Inflammatory macrophage treated with lipopolysaccharide for 1 hour (primary cell): ENCODE measurements around the gene MYO5B.

Experiments
- DNase-seq, 2 donors: peaks; one replicate each; pipeline ENCODE4 v3.0.0-alpha.2; 2020 to 2022

The MYO5B gene

GRCh38 chr18:50006470-50007046 lies 188.4 kb downstream of the MYO5B start:
- no peak for DNase-seq

GRCh38 chr18:50004013-50004412 lies 190.9 kb downstream of the MYO5B start:
- no peak for DNase-seq

- DNase-seq, result no peak
These were observed 192.2 kb downstream of the MYO5B start for GRCh38 chr18:50002781-50003180.

DNA sequence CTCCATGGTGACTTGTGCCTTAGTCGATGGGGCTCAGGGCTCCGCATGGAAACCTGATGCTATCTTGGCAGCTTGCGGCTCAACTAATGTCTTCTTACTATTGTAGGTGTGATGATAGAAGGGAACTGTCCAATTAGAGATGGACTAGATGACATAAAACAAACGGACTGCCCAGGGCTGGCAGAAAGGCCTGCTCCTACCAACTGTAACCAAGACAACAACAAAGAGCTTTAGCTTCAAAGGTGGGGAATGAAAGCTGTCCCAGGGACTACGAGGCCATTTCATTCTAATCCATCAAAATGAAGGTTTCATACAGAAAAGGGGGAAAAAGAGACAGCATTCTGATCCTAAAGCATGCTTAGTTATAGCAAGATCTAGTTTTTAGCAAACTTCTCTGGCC lies 194.7 kb downstream of the MYO5B start:
- DNase-seq, result no peak

DNA sequence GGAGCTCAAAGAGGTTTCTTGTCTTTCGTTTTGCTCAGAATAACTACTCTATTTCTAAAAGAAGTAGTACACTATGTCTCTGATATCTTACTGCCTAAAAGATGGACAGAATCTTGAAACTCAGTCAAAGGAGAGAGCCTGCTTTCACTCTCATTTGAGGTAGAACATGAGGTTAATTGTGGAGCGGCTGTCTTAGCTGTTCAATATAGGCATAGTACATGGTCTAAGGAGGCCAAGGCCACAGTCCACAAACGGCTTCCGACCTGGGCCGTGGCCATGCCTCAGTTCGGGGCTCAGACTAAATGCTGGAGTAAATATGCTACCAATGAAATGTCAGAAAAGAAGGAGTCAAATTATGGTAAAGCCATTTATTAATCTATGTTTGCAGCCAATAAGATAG lies 195.8 kb downstream of the MYO5B start:
- DNase-seq, result no peak

GRCh38 chr18:49997558-49997957 lies 197.4 kb downstream of the MYO5B start:
- no peak for DNase-seq

GRCh38 chr18:49994410-49994809 lies 200.5 kb downstream of the MYO5B start:
- no peak for DNase-seq

DNA sequence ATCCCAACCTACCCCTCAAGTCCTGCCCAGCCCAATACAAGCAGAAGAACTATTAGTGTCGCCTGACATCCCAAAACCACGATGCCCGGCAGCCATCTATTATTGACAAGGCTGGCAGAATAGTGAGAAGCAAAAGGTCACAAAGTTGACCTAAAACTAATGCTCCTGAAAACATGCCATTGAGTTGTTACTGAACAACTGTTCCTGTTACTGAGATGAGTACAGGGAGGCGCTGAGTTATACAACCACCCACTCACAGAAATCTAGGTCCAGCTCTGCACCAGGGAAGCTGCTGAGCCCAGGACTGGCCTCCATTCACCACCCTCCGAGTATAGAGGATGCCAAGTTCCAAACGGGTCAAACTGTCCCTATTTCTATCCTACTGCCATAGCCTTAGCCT lies 201.6 kb downstream of the MYO5B start:
- no peak for DNase-seq

DNA sequence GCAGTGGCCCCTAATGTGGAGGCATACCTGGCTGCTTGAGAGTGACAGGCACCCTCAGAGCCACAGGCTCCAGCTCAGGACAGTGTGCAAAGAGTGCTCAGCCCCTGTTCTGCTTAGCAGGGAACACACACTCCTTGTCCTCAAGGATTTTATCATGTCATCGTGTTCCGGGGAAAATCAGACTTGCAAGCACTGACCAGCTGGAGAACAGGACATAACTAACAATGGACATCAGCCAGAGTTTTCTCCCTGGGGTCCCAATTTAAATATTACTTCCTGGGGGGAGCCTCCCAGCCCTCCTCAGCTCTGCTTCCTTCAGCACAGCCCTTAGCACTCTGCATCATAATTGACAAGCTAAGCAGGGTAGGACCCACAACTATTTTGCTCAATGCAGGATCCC lies 206.2 kb downstream of the MYO5B start:
- no peak for DNase-seq

DNA sequence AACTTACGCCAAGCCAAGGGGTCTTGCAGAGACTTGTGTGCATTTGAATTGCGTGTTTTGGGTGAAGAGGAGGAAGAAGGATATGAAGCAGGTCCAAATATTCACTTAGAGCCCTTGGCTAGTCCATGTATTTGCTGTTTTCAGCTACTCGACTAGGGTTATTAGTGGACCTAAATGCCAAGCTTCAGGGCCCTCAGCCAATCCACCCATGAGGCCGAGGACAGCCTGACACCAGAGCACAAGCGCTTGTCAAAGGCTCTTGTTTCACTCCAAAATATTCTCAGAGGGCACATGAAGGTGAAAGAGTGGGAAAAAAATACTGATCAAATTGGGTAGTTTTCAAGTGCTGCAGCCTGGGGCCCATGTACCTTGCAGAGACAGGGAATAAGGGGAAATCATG lies 206.8 kb downstream of the MYO5B start:
- DNase-seq, result no peak

GRCh38 chr18:49985236-49985635 lies 209.7 kb downstream of the MYO5B start:
- no peak for DNase-seq

- no peak for DNase-seq
These were observed 214.1 kb downstream of the MYO5B start for GRCh38 chr18:49980896-49981295.

GRCh38 chr18:49976795-49977560 lies 218.0 kb downstream of the MYO5B start:
- no peak for DNase-seq

DNA sequence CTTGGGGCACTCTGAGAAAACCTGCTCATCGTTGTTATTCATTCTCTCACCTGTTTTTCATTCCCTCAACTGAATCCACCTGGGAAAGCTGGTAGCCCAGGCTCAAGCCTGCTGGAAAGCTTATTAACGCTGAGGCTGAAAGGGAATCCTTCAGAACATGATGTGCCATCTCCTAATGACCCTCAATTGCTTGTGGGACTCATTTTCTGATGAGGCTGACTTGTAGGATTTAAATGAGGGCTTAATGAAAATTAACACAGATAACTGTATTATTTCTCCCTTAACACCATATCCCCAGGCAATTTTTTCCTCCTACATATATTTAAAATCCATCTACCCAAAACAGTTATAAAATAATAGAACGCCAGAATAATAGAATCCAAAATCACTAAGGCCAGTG lies 218.9 kb downstream of the MYO5B start:
- DNase-seq, result no peak

- no peak for DNase-seq
These were observed 220.9 kb downstream of the MYO5B start for GRCh38 chr18:49974079-49974478.

- no peak for DNase-seq
These were observed 221.4 kb downstream of the MYO5B start for GRCh38 chr18:49973592-49973991.

GRCh38 chr18:49972535-49972934 lies 222.4 kb downstream of the MYO5B start:
- DNase-seq, result no peak

DNA sequence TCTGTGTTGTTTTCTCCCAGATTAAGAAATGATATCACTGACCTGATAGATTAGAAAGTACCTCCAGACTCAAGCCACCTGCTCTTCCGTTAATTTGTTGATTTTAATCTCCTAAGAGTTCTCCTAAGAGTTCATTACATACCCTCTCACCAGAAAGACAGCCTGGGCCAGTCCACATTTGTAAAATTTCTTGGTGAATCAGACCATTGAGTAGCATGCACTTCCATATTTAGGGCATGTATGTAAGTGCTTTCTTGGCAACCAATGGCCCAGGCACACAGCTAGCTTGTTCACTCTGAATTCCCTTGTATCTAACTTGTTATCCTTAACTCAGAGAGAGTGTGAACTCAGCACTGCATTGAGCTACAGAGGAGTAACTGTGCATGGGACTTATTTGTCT lies 223.5 kb downstream of the MYO5B start:
- DNase-seq, result no peak

DNA sequence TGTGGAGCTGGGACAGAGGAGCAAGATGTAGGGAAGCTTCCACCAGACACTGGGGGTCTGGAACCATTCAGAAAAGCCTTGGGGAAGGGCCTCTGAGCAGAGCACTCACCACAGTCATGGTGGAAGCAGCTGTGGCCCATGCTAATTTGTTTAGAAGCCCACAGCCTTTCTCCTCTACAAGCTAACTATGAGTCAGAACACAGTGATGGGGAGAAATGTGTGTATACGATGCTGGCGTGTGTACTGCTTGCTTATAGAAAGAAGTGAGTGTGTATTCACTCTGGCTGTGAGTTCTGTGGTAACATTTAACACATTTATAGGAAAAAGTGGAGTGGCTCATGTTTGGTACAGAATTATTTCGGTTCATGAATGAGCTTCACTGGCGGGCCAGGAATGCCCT lies 224.6 kb downstream of the MYO5B start:
- no peak for DNase-seq

- DNase-seq, result no peak
These were observed 226.2 kb downstream of the MYO5B start for GRCh38 chr18:49968644-49969309.

- no peak for DNase-seq
These were observed 227.2 kb downstream of the MYO5B start for GRCh38 chr18:49967636-49968313.

DNA sequence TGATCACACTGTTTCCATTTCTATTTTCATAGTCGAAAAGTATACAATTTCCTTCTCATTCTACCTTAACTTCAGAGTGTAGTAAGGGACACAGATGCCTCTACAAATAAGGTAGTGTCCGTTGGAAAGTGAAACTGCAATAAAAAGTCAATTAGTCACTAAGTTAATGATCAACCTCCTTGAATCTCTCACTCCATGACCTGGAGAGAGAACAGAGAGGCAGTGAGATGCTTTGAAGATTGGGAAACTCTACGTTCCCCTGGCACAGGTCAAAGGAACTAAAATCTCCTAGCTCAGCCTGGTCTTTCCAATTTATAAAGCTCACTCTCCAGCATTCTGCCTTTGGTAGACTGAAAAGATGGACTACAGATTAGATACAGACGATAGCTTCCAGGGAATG lies 227.8 kb downstream of the MYO5B start:
- DNase-seq, result no peak

- no peak for DNase-seq
These were observed 228.9 kb downstream of the MYO5B start for GRCh38 chr18:49966090-49966489.

DNA sequence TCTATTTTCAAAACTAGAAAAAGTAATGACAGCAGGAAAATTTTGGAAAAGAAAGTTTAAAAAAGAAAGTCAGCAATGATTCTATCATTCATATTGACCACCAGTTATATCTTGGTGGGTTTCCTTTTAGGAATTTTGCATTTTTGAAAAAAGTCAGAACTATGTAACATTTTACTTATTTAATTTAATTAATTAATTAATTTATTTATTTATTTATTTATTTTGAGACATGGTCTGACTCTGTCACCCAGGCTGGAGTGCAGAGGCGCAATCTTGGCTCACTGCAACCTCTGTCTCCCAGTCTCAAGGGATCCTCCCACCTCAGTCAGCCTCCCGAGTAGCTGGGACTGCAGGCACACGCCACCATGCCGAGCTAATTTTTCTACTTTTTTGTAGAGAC lies 231.7 kb downstream of the MYO5B start:
- no peak for DNase-seq
